ENCODE results near the gene ERG28.

The ERG28 gene

GRCh38 chr14:75626863-75627262 lies 33.8 kb downstream of the ERG28 start:
- FAIRE-seq (no peak), DNase-seq (ENCODE audit: insufficient read length, low spot score) (no peak)
- TF ChIP-seq POLR2A (IDR thresholded peaks at IDR 0.05; ENCODE audit: low read depth, low read length) = no peak

GRCh38 chr14:75626396-75626795 lies 34.3 kb downstream of the ERG28 start:
- FAIRE-seq (no peak), DNase-seq (ENCODE audit: insufficient read length, low spot score) (no peak)
- TF ChIP-seq POLR2A (IDR thresholded peaks at IDR 0.05; ENCODE audit: low read depth, low read length) = no peak

GRCh38 chr14:75625034-75625433 lies 35.6 kb downstream of the ERG28 start:
- TF ChIP-seq POLR2A (IDR thresholded peaks at IDR 0.05; ENCODE audit: low read depth, low read length) = no peak
- DNase-seq (ENCODE audit: insufficient read length, low spot score) (no peak), FAIRE-seq (no peak)

- DNase-seq (ENCODE audit: insufficient read length, low spot score) = no peak
- FAIRE-seq = no peak
- no peak for TF ChIP-seq POLR2A (IDR thresholded peaks at IDR 0.05; ENCODE audit: low read depth, low read length)
Measured at GRCh38 chr14:75619548-75619947, 41.1 kb downstream of the ERG28 start.

- DNase-seq (ENCODE audit: insufficient read length, low spot score) (no peak), FAIRE-seq (no peak)
- TF ChIP-seq POLR2A (IDR thresholded peaks at IDR 0.05; ENCODE audit: low read depth, low read length) = no peak
Measured at GRCh38 chr14:75615200-75615599, 45.5 kb downstream of the ERG28 start.

GRCh38 chr14:75614179-75614578 lies 46.5 kb downstream of the ERG28 start:
- FAIRE-seq (no peak), DNase-seq (ENCODE audit: insufficient read length, low spot score) (no peak)
- no peak for TF ChIP-seq POLR2A (IDR thresholded peaks at IDR 0.05; ENCODE audit: low read depth, low read length)

- FAIRE-seq = no peak
- TF ChIP-seq POLR2A (IDR thresholded peaks at IDR 0.05; ENCODE audit: low read depth, low read length) = no peak
- no peak for DNase-seq (ENCODE audit: insufficient read length, low spot score)
Measured at GRCh38 chr14:75612157-75612556, 48.5 kb downstream of the ERG28 start.

- DNase-seq (ENCODE audit: insufficient read length, low spot score) (no peak), FAIRE-seq (no peak)
- no peak for TF ChIP-seq POLR2A (IDR thresholded peaks at IDR 0.05; ENCODE audit: low read depth, low read length)
Measured at GRCh38 chr14:75610834-75611233, 49.8 kb downstream of the ERG28 start.

- DNase-seq (ENCODE audit: insufficient read length, low spot score) (no peak), FAIRE-seq (no peak)
- TF ChIP-seq POLR2A (IDR thresholded peaks at IDR 0.05; ENCODE audit: low read depth, low read length) = no peak
Measured at GRCh38 chr14:75609606-75610475, 50.8 kb downstream of the ERG28 start.

GRCh38 chr14:75609116-75609515 lies 51.6 kb downstream of the ERG28 start:
- no peak for DNase-seq (ENCODE audit: insufficient read length, low spot score)
- no peak for TF ChIP-seq POLR2A (IDR thresholded peaks at IDR 0.05; ENCODE audit: low read depth, low read length)
- no peak for FAIRE-seq

- TF ChIP-seq POLR2A (IDR thresholded peaks at IDR 0.05; ENCODE audit: low read depth, low read length) = no peak
- no peak for FAIRE-seq
- no peak for DNase-seq (ENCODE audit: insufficient read length, low spot score)
Measured at GRCh38 chr14:75607842-75608640, 52.6 kb downstream of the ERG28 start.

GRCh38 chr14:75607044-75607443 lies 53.6 kb downstream of the ERG28 start:
- DNase-seq (ENCODE audit: insufficient read length, low spot score) (no peak), FAIRE-seq (no peak)
- TF ChIP-seq POLR2A (IDR thresholded peaks at IDR 0.05; ENCODE audit: low read depth, low read length) = no peak

- FAIRE-seq (no peak), DNase-seq (ENCODE audit: insufficient read length, low spot score) (no peak)
- TF ChIP-seq POLR2A (IDR thresholded peaks at IDR 0.05; ENCODE audit: low read depth, low read length) = no peak
Measured at GRCh38 chr14:75605916-75606315, 54.8 kb downstream of the ERG28 start.

- no peak for DNase-seq (ENCODE audit: insufficient read length, low spot score)
- TF ChIP-seq POLR2A (IDR thresholded peaks at IDR 0.05; ENCODE audit: low read depth, low read length) = no peak
- FAIRE-seq = no peak
Measured at GRCh38 chr14:75604979-75605851, 55.5 kb downstream of the ERG28 start.

Measured in H54 (cell line).